ENCODE data around the gene ATP8A2. TPM values are rescaled to one million over a fixed set of nuclear protein-coding genes. Genes with fewer than 3 reads are reported as not detected.

The ATP8A2 gene
- total and polyA plus RNA-seq, 2 of the 8 experiments (the other 6 are each of a cell fraction or from before 2014, with no cell fraction given): 2.4 to 8.3 TPM

GRCh38 chr13:26021516-26021915, 649.7 kb downstream of the ATP8A2 start (continued):
- TF ChIP-seq CTCF (IDR thresholded peaks at IDR 0.05; ENCODE audit: control extremely low read depth in 1 of 3, insufficient read depth in 1 of 3, low read depth in 1 of 3, low read length in 3 of 3): no peak
- TF ChIP-seq ASH2L (IDR thresholded peaks at IDR 0.05; ENCODE audit: low read length): no peak
- no peak for TF ChIP-seq POLR2AphosphoS5 (IDR thresholded peaks at IDR 0.05; ENCODE audit: low read depth, low read length)
- no peak for TF ChIP-seq ATF2 (IDR thresholded peaks at IDR 0.05; ENCODE audit: low read length)
- TF ChIP-seq TAF7 (optimal IDR thresholded peaks at IDR 0.05; ENCODE audit: borderline replicate concordance, low read depth, low read length): no peak
- no peak for TF ChIP-seq GTF2F1 (IDR thresholded peaks at IDR 0.05; ENCODE audit: borderline replicate concordance, low read depth, low read length)
- no peak for TF ChIP-seq HDAC2 (IDR thresholded peaks at IDR 0.05; ENCODE audit: borderline replicate concordance in 1 of 2, low read depth in 2 of 2, low read length in 2 of 2)
- no peak for TF ChIP-seq EZH2 (IDR thresholded peaks at IDR 0.05; ENCODE audit: low read depth, low read length, severe bottlenecking)

All from H1 (cell line).